ENCODE data around the gene MVP. TPM values are rescaled to one million over a fixed set of nuclear protein-coding genes. Genes with fewer than 3 reads are reported as not detected.
"Not testable (repeated sequence)": the region's sequence is repeated elsewhere in the genome, so short reads cannot be mapped to it uniquely, and the experiment has no call there.

MVP gene
- total RNA-seq, 2 donors from 2014 or later, result 427 to 450 TPM

- Histone ChIP-seq H3K9ac (ENCODE audit: low read depth in 2 of 2, low read length in 2 of 2) (no peak overlapping the region), H3K36me3 (no peaks in the 10 kb centered on the region), H3K27me3 (no peaks in the 10 kb centered on the region), H3K4me1 (no peaks in the 10 kb centered on the region), H3K27ac (no peak overlapping the region), H3K9me3 (no peaks in the 10 kb centered on the region), H3K4me3 (no peak overlapping the region)
- intact Hi-C loops (cut with DNase I), result no loop called here
- no peak for DNase-seq
- TF ChIP-seq, protein P1, sequence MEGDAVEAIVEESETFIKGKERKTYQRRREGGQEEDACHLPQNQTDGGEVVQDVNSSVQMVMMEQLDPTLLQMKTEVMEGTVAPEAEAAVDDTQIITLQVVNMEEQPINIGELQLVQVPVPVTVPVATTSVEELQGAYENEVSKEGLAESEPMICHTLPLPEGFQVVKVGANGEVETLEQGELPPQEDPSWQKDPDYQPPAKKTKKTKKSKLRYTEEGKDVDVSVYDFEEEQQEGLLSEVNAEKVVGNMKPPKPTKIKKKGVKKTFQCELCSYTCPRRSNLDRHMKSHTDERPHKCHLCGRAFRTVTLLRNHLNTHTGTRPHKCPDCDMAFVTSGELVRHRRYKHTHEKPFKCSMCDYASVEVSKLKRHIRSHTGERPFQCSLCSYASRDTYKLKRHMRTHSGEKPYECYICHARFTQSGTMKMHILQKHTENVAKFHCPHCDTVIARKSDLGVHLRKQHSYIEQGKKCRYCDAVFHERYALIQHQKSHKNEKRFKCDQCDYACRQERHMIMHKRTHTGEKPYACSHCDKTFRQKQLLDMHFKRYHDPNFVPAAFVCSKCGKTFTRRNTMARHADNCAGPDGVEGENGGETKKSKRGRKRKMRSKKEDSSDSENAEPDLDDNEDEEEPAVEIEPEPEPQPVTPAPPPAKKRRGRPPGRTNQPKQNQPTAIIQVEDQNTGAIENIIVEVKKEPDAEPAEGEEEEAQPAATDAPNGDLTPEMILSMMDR (IDR thresholded peaks at IDR 0.05), result no peak
Observed at GRCh38 chr16:29883987-29884386, 63.7 kb downstream of the MVP start.

DNA sequence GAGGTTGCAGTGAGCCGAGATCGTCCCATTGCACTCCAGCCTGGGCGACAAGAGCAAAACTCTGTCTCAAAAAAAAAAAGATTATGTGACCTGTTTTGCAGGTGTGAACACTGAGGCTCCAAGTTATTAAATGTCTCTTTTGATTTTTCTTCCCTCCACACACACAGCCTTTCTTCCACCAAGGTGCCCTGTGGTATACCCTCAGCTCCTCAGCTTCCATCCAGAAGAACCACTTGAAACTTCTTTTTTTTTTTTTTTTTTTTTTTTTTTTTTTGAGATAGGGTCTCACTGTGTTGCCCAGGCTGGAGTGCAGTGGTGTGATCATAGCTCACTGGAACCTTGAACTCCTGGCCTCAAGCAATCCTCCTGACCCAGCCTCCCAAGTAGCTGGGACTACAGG, 69.1 kb downstream of the MVP start:
- H3K36me3 ChIP-seq; H3K9ac ChIP-seq (ENCODE audit: low read depth in 2 of 2, low read length in 2 of 2); intact Hi-C loops (cut with DNase I); H3K27ac ChIP-seq; H3K4me1 ChIP-seq; H3K4me3 ChIP-seq; DNase-seq; H3K9me3 ChIP-seq; H3K27me3 ChIP-seq: not testable (repeated sequence)

- no peak overlapping the region for H3K4me3 ChIP-seq
- DNase-seq, result no peak
- TF ChIP-seq, protein P1 (IDR thresholded peaks at IDR 0.05), result no peak
- H3K4me1 ChIP-seq, result no peaks in the 10 kb centered on the region
- H3K9me3 ChIP-seq, result no peaks in the 10 kb centered on the region
- no peak overlapping the region for H3K27ac ChIP-seq
- no peak overlapping the region for H3K9ac ChIP-seq (ENCODE audit: low read depth in 2 of 2, low read length in 2 of 2)
- H3K36me3 ChIP-seq, result no peaks in the 10 kb centered on the region
- H3K27me3 ChIP-seq, result no peaks in the 10 kb centered on the region
- intact Hi-C loops (cut with DNase I), result no loop called here
Observed at GRCh38 chr16:29891525-29892457, 71.5 kb downstream of the MVP start.

DNA sequence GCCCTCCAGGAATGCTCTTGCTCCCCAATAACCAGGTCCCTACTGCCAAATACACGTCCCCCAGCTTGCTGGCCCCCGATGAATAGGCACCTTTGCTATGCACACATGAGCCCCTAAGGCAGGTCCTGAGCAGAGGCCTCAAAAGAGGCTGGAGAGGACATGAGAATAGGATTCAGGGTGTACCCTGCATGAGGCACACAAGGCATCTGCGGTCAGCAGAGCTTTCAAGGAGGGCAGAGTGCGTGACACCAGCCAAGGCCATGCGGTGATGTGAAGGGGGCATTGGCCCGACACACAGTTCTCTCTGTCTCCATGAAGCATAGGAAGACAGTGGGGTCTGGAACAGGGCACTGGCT, 72.2 kb downstream of the MVP start:
- H3K27ac ChIP-seq, result no peak overlapping the region
- no peaks in the 10 kb centered on the region for H3K9me3 ChIP-seq
- no peaks in the 10 kb centered on the region for H3K4me1 ChIP-seq
- H3K4me3 ChIP-seq, result no peak overlapping the region
- TF ChIP-seq, protein P1 (IDR thresholded peaks at IDR 0.05), result no peak
- H3K9ac ChIP-seq (ENCODE audit: low read depth in 2 of 2, low read length in 2 of 2), result no peak overlapping the region
- H3K27me3 ChIP-seq, result no peaks in the 10 kb centered on the region
- DNase-seq, result no peak
- no peaks in the 10 kb centered on the region for H3K36me3 ChIP-seq
- intact Hi-C loops (cut with DNase I), result no loop called here

GRCh38 chr16:29893553-29893952, 73.3 kb downstream of the MVP start:
- Histone ChIP-seq H3K4me1 (no peaks in the 10 kb centered on the region), H3K36me3 (no peaks in the 10 kb centered on the region), H3K9ac (ENCODE audit: low read depth in 2 of 2, low read length in 2 of 2) (no peak overlapping the region), H3K9me3 (no peaks in the 10 kb centered on the region), H3K27me3 (no peaks in the 10 kb centered on the region), H3K4me3 (no peak overlapping the region), H3K27ac (no peak overlapping the region)
- no peak for DNase-seq
- intact Hi-C loops (cut with DNase I), result no loop called here
- TF ChIP-seq, protein P1 (IDR thresholded peaks at IDR 0.05), result no peak

DNA sequence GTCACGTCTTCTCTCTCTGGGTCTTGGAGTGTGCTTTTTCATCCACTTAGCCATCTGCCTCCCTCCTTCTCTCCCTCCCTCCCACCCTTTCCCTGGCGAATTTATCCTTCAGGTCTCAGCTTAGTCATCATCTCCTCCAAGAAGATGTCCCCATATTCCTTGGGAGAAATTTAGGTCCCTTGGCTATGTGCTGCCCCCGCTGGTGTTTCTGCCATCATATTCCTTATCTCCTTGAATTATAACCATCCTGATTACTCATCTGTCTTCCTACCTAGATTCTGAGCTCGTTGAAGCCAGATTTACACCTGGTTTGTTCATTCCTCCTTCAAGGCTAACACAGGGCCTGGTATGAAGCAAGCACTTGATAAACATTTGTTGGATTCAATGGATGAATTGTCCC, 74.1 kb downstream of the MVP start:
- Histone ChIP-seq H3K27me3 (no peaks in the 10 kb centered on the region), H3K27ac (no peak overlapping the region)
- TF ChIP-seq, protein P1 (IDR thresholded peaks at IDR 0.05), result no peak

More for the DNA sequence above, 74.1 kb downstream of the MVP start:
- Histone ChIP-seq H3K4me3 (no peak overlapping the region), H3K36me3 (no peaks in the 10 kb centered on the region), H3K4me1 (no peaks in the 10 kb centered on the region), H3K9ac (ENCODE audit: low read depth in 2 of 2, low read length in 2 of 2) (no peak overlapping the region), H3K9me3 (no peaks in the 10 kb centered on the region)
- DNase-seq, result no peak
- intact Hi-C loops (cut with DNase I), result no loop called here
